GM18870 (cell line): ENCODE data around the gene EPHA3.

Experiments
- ATAC-seq: cut with Tn5 transposase; IDR thresholded peaks from one replicate; pipeline ENCODE4 v1.9.1; 2021; ENCODE audit warnings: moderate library complexity; ENCODE audit not compliant: unreplicated experiment

The EPHA3 gene

GRCh38 chr3:89107461-89108290 is at the start of gene EPHA3:
EPHA3 (plus strand) TSS chr3:89107621; CDS start chr3:89107749, 128 bp downstream.
- peak; percentile 94 for ATAC-seq

GRCh38 chr3:89058371-89058770 is 49.0 kb upstream of the EPHA3 start:
- no peak for ATAC-seq

- ATAC-seq, result no peak
Measured at GRCh38 chr3:89059211-89059925, 48.1 kb upstream of the EPHA3 start.

- ATAC-seq, result no peak
Measured at GRCh38 chr3:89061259-89061658, 46.2 kb upstream of the EPHA3 start.

GRCh38 chr3:89067736-89068135 is 39.7 kb upstream of the EPHA3 start:
- no peak for ATAC-seq

- no peak for ATAC-seq
Measured at GRCh38 chr3:89072642-89073041, 34.8 kb upstream of the EPHA3 start.

GRCh38 chr3:89079944-89080343 is 27.5 kb upstream of the EPHA3 start:
- no peak for ATAC-seq

GRCh38 chr3:89087851-89088250 is 19.6 kb upstream of the EPHA3 start:
- ATAC-seq, result no peak

GRCh38 chr3:89098173-89098572 is 9.2 kb upstream of the EPHA3 start:
- no peak for ATAC-seq

- peak; percentile 95 for ATAC-seq
Measured at GRCh38 chr3:89098964-89099585, 8.3 kb upstream of the EPHA3 start.

GRCh38 chr3:89101251-89101650 is 6.2 kb upstream of the EPHA3 start:
- no peak for ATAC-seq

- ATAC-seq, result no peak
Measured at GRCh38 chr3:89101921-89102320, 5.5 kb upstream of the EPHA3 start.

GRCh38 chr3:89104499-89104898 is 2.9 kb upstream of the EPHA3 start:
- ATAC-seq, result peak; percentile 34

- ATAC-seq, result no peak
Measured at GRCh38 chr3:89105503-89105902, 1.9 kb upstream of the EPHA3 start.

GRCh38 chr3:89108291-89108550 is 800 bp downstream of the EPHA3 start:
- no peak for ATAC-seq

GRCh38 chr3:89113344-89113743 is 5.9 kb downstream of the EPHA3 start:
- ATAC-seq, result no peak

GRCh38 chr3:89113893-89114840 is 6.7 kb downstream of the EPHA3 start:
- peak; percentile 79 for ATAC-seq

GRCh38 chr3:89114841-89115223 is 7.4 kb downstream of the EPHA3 start:
- no peak for ATAC-seq

GRCh38 chr3:89116476-89116875 is 9.1 kb downstream of the EPHA3 start:
- ATAC-seq, result no peak

- no peak for ATAC-seq
Measured at GRCh38 chr3:89138048-89138447, 30.6 kb downstream of the EPHA3 start.

GRCh38 chr3:89139870-89140269 is 32.4 kb downstream of the EPHA3 start:
- ATAC-seq, result no peak
